ENCODE measurements around the gene KRT5. TPM values are rescaled to one million over a fixed set of nuclear protein-coding genes. Genes with fewer than 3 reads are reported as not detected.

KRT5 gene
- total and polyA plus RNA-seq, 2 experiments from 2014 or later: 7.4 to 13.0 TPM

- H3K9me2 ChIP-seq (replicated peaks; ENCODE audit: insufficient read depth): no peaks in the 10 kb centered on the region
- no peak overlapping the region for H3K27ac ChIP-seq
- H3K4me2 ChIP-seq: no peak overlapping the region
- H4K20me1 ChIP-seq (ENCODE audit: insufficient read depth, poor library complexity, severe bottlenecking): no peaks in the 10 kb centered on the region
- TF ChIP-seq EZH2phosphoT487 (IDR thresholded peaks at IDR 0.05; ENCODE audit: low read depth, severe bottlenecking, unreplicated experiment) (no peak), EZH2 (IDR thresholded peaks at IDR 0.05; ENCODE audit: borderline replicate concordance) (no peak)
- TF ChIP-seq, protein P1, sequence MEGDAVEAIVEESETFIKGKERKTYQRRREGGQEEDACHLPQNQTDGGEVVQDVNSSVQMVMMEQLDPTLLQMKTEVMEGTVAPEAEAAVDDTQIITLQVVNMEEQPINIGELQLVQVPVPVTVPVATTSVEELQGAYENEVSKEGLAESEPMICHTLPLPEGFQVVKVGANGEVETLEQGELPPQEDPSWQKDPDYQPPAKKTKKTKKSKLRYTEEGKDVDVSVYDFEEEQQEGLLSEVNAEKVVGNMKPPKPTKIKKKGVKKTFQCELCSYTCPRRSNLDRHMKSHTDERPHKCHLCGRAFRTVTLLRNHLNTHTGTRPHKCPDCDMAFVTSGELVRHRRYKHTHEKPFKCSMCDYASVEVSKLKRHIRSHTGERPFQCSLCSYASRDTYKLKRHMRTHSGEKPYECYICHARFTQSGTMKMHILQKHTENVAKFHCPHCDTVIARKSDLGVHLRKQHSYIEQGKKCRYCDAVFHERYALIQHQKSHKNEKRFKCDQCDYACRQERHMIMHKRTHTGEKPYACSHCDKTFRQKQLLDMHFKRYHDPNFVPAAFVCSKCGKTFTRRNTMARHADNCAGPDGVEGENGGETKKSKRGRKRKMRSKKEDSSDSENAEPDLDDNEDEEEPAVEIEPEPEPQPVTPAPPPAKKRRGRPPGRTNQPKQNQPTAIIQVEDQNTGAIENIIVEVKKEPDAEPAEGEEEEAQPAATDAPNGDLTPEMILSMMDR (IDR thresholded peaks at IDR 0.05; ENCODE audit: poor library complexity): no peak
- H3K4me3 ChIP-seq: no peak overlapping the region
- H3K36me3 ChIP-seq (replicated peaks; ENCODE audit: insufficient read depth, low read depth): no peaks in the 10 kb centered on the region
- no peak for DNase-seq (ENCODE audit: low spot score)
- H3K9me3 ChIP-seq (ENCODE audit: low read depth): no peaks in the 10 kb centered on the region
- no peak overlapping the region for H2AFZ ChIP-seq
- H3K79me2 ChIP-seq: no peaks in the 10 kb centered on the region
- H3K4me1 ChIP-seq (ENCODE audit: insufficient read depth): peaks cover 11% of the 10 kb centered on the region
- 75% methylated on average over 8 of the region's 8 CpGs for WGBS (ENCODE audit: low lambda C conversion rate, missing lambda C conversion rate)
- no peaks in the 10 kb centered on the region for H3K27me3 ChIP-seq
Measured at GRCh38 chr12:52526511-52526951, 6.3 kb upstream of the KRT5 start.

GRCh38 chr12:52525661-52526499 is 5.7 kb upstream of the KRT5 start:
- 87% methylated on average over 13 of the region's 13 CpGs for WGBS (ENCODE audit: low lambda C conversion rate, missing lambda C conversion rate)
- no peak for TF ChIP-seq EZH2phosphoT487 (IDR thresholded peaks at IDR 0.05; ENCODE audit: low read depth, severe bottlenecking, unreplicated experiment)
- TF ChIP-seq, protein P1 (IDR thresholded peaks at IDR 0.05; ENCODE audit: poor library complexity): no peak
- no peak for TF ChIP-seq EZH2 (IDR thresholded peaks at IDR 0.05; ENCODE audit: borderline replicate concordance)
- H2AFZ ChIP-seq: no peak overlapping the region
- H3K9me3 ChIP-seq (ENCODE audit: low read depth): no peaks in the 10 kb centered on the region
- H3K27me3 ChIP-seq: no peaks in the 10 kb centered on the region
- H3K4me1 ChIP-seq (ENCODE audit: insufficient read depth): peaks cover 14% of the 10 kb centered on the region
- no peaks in the 10 kb centered on the region for H4K20me1 ChIP-seq (ENCODE audit: insufficient read depth, poor library complexity, severe bottlenecking)
- H3K27ac ChIP-seq: no peak overlapping the region
- H3K4me2 ChIP-seq: no peak overlapping the region
- H3K79me2 ChIP-seq: no peaks in the 10 kb centered on the region
- H3K36me3 ChIP-seq (replicated peaks; ENCODE audit: insufficient read depth, low read depth): no peaks in the 10 kb centered on the region
- H3K9me2 ChIP-seq (replicated peaks; ENCODE audit: insufficient read depth): no peaks in the 10 kb centered on the region
- no peak for DNase-seq (ENCODE audit: low spot score)
- no peak overlapping the region for H3K4me3 ChIP-seq

GRCh38 chr12:52524898-52525591 is 4.9 kb upstream of the KRT5 start:
- 84% methylated on average over 5 of the region's 5 CpGs for WGBS (ENCODE audit: low lambda C conversion rate, missing lambda C conversion rate)
- Histone ChIP-seq H3K9me2 (replicated peaks; ENCODE audit: insufficient read depth) (no peaks in the 10 kb centered on the region), H3K9me3 (ENCODE audit: low read depth) (no peaks in the 10 kb centered on the region), H3K4me3 (no peak overlapping the region), H3K36me3 (replicated peaks; ENCODE audit: insufficient read depth, low read depth) (no peaks in the 10 kb centered on the region), H4K20me1 (ENCODE audit: insufficient read depth, poor library complexity, severe bottlenecking) (no peaks in the 10 kb centered on the region), H2AFZ (no peak overlapping the region), H3K79me2 (no peaks in the 10 kb centered on the region), H3K27me3 (no peaks in the 10 kb centered on the region), H3K4me1 (ENCODE audit: insufficient read depth) (peaks cover 14% of the 10 kb centered on the region), H3K4me2 (no peak overlapping the region), H3K27ac (peak overlapping the region; percentile 33)
- no peak for DNase-seq (ENCODE audit: low spot score)
- TF ChIP-seq, protein P1 (IDR thresholded peaks at IDR 0.05; ENCODE audit: poor library complexity): no peak
- no peak for TF ChIP-seq EZH2 (IDR thresholded peaks at IDR 0.05; ENCODE audit: borderline replicate concordance)
- TF ChIP-seq EZH2phosphoT487 (IDR thresholded peaks at IDR 0.05; ENCODE audit: low read depth, severe bottlenecking, unreplicated experiment): no peak
